Measurements from ENCODE around the gene CDT1.

DNA sequence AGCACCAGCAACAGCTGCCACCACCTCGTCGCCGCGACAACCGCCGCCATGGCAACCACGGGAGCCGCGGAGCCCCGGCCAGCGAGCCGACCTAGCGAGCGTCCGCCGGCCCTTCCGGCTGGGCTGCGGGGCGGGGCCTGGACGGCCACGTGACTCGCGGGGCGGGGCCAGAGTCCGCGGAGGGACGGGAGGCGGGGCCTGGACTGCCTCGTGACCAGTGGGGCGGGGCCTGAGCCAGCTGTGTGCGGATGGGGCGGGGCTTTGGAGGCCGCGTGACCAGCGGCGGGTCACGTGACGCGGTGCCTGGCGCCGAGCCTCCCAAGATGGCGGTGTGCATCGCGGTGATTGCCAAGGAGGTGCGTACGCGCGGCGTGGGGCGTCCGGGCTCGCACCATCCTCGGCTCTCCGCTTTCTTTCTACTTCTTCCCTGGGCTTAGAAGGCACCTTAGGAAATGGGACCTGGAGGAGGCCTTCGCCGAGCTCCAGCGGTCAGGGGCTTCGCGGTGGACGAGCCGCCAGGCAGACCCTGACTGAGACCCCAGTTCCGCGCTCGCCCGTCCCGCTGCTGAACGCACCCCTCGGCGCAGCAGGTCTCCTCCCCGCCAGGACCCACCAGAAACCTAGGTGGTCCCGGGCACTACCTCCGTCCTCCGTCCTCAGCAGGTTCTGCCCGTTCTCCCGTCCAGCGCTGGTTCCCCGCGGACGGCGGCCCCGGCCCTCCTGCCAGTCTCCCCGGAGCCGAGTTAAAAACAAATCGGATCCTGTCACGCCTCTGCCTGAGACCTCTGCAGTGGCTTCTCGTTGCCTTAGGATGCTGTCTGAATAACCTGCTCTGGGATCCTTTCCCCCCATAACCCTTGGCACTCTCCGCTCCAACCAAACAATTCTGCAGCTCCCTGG is 53.5 kb downstream of the CDT1 start, which contains the start of the genes GALNS and TRAPPC2L:
- TF ChIP-seq CTCF (conservative IDR thresholded peaks at IDR 0.05 in 1 of 2, IDR thresholded peaks at IDR 0.05 in 1 of 2; ENCODE audit: extremely low read depth in 1 of 2, insufficient read depth in 1 of 2, low read depth in 1 of 2, low read length in 2 of 2): no peak
- no peak for TF ChIP-seq EZH2 (IDR thresholded peaks at IDR 0.05; ENCODE audit: borderline replicate concordance, low read length)
